Fibroblast of villous mesenchyme (primary cell): Measurements from ENCODE around the gene ANGPTL7. TPM values are rescaled to one million over a fixed set of nuclear protein-coding genes. Genes with fewer than 3 reads are reported as not detected.
A peak's percentile ranks its signal among the peaks of the same experiment; 100 is the strongest.

Source experiments
- DNase-seq: peaks from one replicate; pipeline ENCODE4 v3.0.0-alpha.2; 2010; ENCODE audit warnings: low read depth
- H3K4me3 ChIP-seq: 2 replicates; pipeline ENCODE4 v1.5.1; 2011; ENCODE audit warnings: low read depth, mild to moderate bottlenecking, low read length
- CTCF ChIP-seq: IDR thresholded peaks from 2 replicates; pipeline ENCODE4 v1.5.1; 2012; ENCODE audit warnings: low read depth, mild to moderate bottlenecking, low read length; ENCODE audit not compliant: insufficient read depth
- total RNA-seq: library from RNA; depleted of rRNA; stranded (reverse); fragments of >200 nt; gene quantifications from 2 replicates; pipeline ENCODE4 v1.2.3, GENCODE V29; 2012

The ANGPTL7 gene
- total RNA-seq, 1 donor: not detected

GRCh38 chr1:11187494-11187893, 1.7 kb upstream of the ANGPTL7 start:
- no peak for TF ChIP-seq CTCF
- no peak for DNase-seq
- H3K4me3 ChIP-seq: no peak overlapping the region

- TF ChIP-seq CTCF: no peak
- no peak overlapping the region for H3K4me3 ChIP-seq
- DNase-seq: no peak
These were observed 1.2 kb upstream of the ANGPTL7 start for GRCh38 chr1:11187931-11188330.

DNA sequence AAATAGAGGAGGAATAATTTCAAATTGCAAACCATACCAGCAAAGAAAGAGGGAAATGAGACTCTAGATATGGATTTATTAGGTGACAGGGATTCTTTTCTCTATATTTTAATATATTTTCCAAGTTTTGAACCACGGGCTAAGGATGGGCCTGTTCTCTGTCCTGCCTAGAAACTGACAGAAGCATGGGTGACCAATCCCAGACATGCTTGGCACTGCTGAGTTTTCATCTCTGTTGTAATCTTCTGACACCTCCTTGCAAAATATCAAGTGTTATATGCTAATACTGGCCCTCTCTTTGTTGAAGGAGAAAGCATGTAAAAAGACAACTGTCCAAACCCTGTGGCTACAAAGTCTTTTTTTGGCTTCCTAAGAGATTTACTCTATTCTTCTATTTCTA, 774 bp upstream of the ANGPTL7 start:
- TF ChIP-seq CTCF: no peak
- peak; percentile 44 for DNase-seq
- no peak overlapping the region for H3K4me3 ChIP-seq

GRCh38 chr1:11193376-11193775, 4.2 kb downstream of the ANGPTL7 start:
- no peak for DNase-seq
- H3K4me3 ChIP-seq: no peak overlapping the region
- TF ChIP-seq CTCF: no peak

DNA sequence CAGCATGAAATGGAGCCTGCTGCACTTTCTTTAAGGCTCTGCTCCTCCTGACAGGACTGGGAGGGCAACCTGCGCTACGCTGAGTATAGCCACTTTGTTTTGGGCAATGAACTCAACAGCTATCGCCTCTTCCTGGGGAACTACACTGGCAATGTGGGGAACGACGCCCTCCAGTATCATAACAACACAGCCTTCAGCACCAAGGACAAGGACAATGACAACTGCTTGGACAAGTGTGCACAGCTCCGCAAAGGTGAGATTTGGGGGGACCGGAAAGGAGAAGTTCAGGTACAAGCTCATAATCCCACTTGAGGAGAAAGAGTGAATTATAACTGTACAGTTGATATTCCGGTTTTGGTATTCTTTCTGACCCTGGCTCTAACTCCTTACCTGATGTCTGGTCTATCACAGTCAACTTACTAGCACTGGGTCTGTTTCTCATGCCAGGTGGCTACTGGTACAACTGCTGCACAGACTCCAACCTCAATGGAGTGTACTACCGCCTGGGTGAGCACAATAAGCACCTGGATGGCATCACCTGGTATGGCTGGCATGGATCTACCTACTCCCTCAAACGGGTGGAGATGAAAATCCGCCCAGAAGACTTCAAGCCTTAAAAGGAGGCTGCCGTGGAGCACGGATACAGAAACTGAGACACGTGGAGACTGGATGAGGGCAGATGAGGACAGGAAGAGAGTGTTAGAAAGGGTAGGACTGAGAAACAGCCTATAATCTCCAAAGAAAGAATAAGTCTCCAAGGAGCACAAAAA, 5.4 kb downstream of the ANGPTL7 start:
- TF ChIP-seq CTCF: no peak
- DNase-seq: no peak
- H3K4me3 ChIP-seq: no peak overlapping the region

- no peak for DNase-seq
- no peak for TF ChIP-seq CTCF
- H3K4me3 ChIP-seq: no peak overlapping the region
These were observed 7.8 kb downstream of the ANGPTL7 start for GRCh38 chr1:11196945-11197344.

DNA sequence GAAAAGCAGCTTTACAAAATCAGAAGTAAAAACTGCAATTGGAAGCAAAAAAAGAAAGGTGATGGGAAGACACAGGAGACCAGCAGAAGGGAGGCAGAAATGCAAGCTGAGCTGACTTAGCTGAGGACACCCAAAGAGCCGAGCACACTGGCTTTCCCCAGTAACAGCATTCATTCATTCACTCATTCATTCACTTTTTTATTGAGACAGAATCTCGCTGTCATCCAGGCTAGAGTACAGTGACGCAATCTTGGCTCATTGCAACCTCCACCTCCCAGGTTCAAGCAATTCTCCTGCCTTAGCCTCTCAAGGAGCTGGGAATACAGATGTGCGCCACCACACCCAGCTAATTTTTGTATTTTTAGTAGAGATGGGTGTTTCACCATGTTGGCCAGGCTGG, 8.2 kb downstream of the ANGPTL7 start:
- DNase-seq: no peak
- no peak overlapping the region for H3K4me3 ChIP-seq
- TF ChIP-seq CTCF: no peak
